Raji (cell line): ENCODE data around the gene CDC14B.

Experiments used
- POLR2A ChIP-seq: IDR thresholded peaks from 2 replicates; pipeline ENCODE4 v1.6.1; 2011; ENCODE audit warnings: low read depth, low read length, control low read depth; ENCODE audit not compliant: insufficient read depth

CDC14B gene

GRCh38 chr9:96519095-96519494 is 100.5 kb downstream of the CDC14B start:
- no peak for TF ChIP-seq POLR2A

GRCh38 chr9:96515621-96516470 is 103.8 kb downstream of the CDC14B start:
- no peak for TF ChIP-seq POLR2A

GRCh38 chr9:96514800-96515158 is 104.9 kb downstream of the CDC14B start:
- TF ChIP-seq POLR2A = no peak

- no peak for TF ChIP-seq POLR2A
Measured at GRCh38 chr9:96514108-96514799, 105.4 kb downstream of the CDC14B start.

GRCh38 chr9:96513622-96514021 is 106.0 kb downstream of the CDC14B start:
- no peak for TF ChIP-seq POLR2A

GRCh38 chr9:96512240-96512639 is 107.4 kb downstream of the CDC14B start:
- no peak for TF ChIP-seq POLR2A

- TF ChIP-seq POLR2A = no peak
Measured at GRCh38 chr9:96510258-96510657, 109.4 kb downstream of the CDC14B start.

GRCh38 chr9:96509848-96510247 is 109.8 kb downstream of the CDC14B start:
- no peak for TF ChIP-seq POLR2A

- TF ChIP-seq POLR2A = no peak
Measured at GRCh38 chr9:96509026-96509425, 110.6 kb downstream of the CDC14B start.

- no peak for TF ChIP-seq POLR2A
Measured at GRCh38 chr9:96508227-96508940, 111.3 kb downstream of the CDC14B start.

GRCh38 chr9:96505316-96505991 is 114.2 kb downstream of the CDC14B start:
- no peak for TF ChIP-seq POLR2A

GRCh38 chr9:96503918-96504317 is 115.7 kb downstream of the CDC14B start:
- TF ChIP-seq POLR2A = no peak

GRCh38 chr9:96502539-96503373 is 116.9 kb downstream of the CDC14B start:
- TF ChIP-seq POLR2A = no peak

- no peak for TF ChIP-seq POLR2A
Measured at GRCh38 chr9:96501633-96502538, 117.8 kb downstream of the CDC14B start.
